CD4-positive, alpha-beta T cell (primary cell): Measurements from ENCODE around the gene PLCD3. TPM values are rescaled to one million over a fixed set of nuclear protein-coding genes. Genes with fewer than 3 reads are reported as not detected.
"Not testable (repeated sequence)": the region's sequence is repeated elsewhere in the genome, so short reads cannot be mapped to it uniquely, and the experiment has no call there.

Experiments used
- ATAC-seq: fragments of 200-7000 bp; cut with Tn5 transposase; one replicate; pipeline ENCODE4 v1.10.0; 2022; ENCODE audit warnings: mild to moderate bottlenecking; ENCODE audit not compliant: poor library complexity
- CTCF ChIA-PET: fragments of 350-600 bp; sonication (Branson Sonifier 250); formaldehyde crosslinking; loops from one replicate; lab custom pipeline; 2021; ENCODE audit warnings: antibody characterized with exemption, inconsistent platforms; lab: Charles Lee
- POLR2A ChIA-PET: fragments of 350-600 bp; sonication (Branson Sonifier 250); formaldehyde crosslinking; loops from one replicate; lab custom pipeline; 2021; ENCODE audit warnings: antibody characterized with exemption, inconsistent platforms; lab: Charles Lee
- DNase-seq, 14 experiments: peaks; one replicate each; pipeline ENCODE4 v3.0.0-alpha.2; 2013 to 2020; ENCODE audit warnings: mixed read lengths in 2 of 14
- H3K27ac ChIP-seq, 2 donors: one replicate each; pipeline versions ENCODE4 v1.5.1 to v1.7.0; 2013; ENCODE audit warnings: low read length in 2 of 2, low read depth in 1 of 2, mild to moderate bottlenecking in 1 of 2
- H3K27me3 ChIP-seq, 2 experiments: 1 replicate in 1 of 2; 2 replicates in 1 of 2; pipeline versions ENCODE4 v1.6.1 to v1.7.0; 2013; ENCODE audit warnings: low read length in 2 of 2, control low read depth in 1 of 2, mild to moderate bottlenecking in 1 of 2, moderate library complexity in 1 of 2; ENCODE audit not compliant: insufficient read depth in 2 of 2, control insufficient read depth in 1 of 2
- H3K36me3 ChIP-seq: one replicate; pipeline ENCODE4 v1.6.1; 2013; ENCODE audit warnings: low read length, control low read depth; ENCODE audit not compliant: insufficient read depth
- H3K4me1 ChIP-seq: one replicate; pipeline ENCODE4 v1.6.1; 2013; ENCODE audit warnings: low read length, control low read depth; ENCODE audit not compliant: insufficient read depth
- H3K4me3 ChIP-seq: one replicate; pipeline ENCODE4 v1.5.1; 2013; ENCODE audit warnings: mild to moderate bottlenecking, low read length, moderate library complexity
- H3K9me3 ChIP-seq, 2 experiments: 1 replicate in 1 of 2; 2 replicates in 1 of 2; pipeline versions ENCODE4 v1.6.1 to v1.7.0; 2013; ENCODE audit warnings: low read length in 2 of 2, mild to moderate bottlenecking in 2 of 2, control low read depth in 1 of 2, moderate library complexity in 1 of 2; ENCODE audit not compliant: control insufficient read depth in 1 of 2, insufficient read depth in 1 of 2
- H3K27ac Mint-ChIP-seq: one replicate; pipeline ENCODE4 v1.8.0; 2020; ENCODE audit warnings: mixed read lengths
- H3K27me3 Mint-ChIP-seq: one replicate; pipeline ENCODE4 v1.8.0; 2021; ENCODE audit warnings: mixed read lengths
- H3K36me3 Mint-ChIP-seq: one replicate; pipeline ENCODE4 v1.8.0; 2021; ENCODE audit warnings: low read depth, mixed read lengths
- H3K4me1 Mint-ChIP-seq: one replicate; pipeline ENCODE4 v1.8.0; 2021; ENCODE audit warnings: low read depth, mixed read lengths
- H3K4me3 Mint-ChIP-seq: one replicate; pipeline ENCODE4 v1.8.0; 2020; ENCODE audit warnings: mild to moderate bottlenecking, mixed read lengths
- H3K9me3 Mint-ChIP-seq: one replicate; pipeline ENCODE4 v1.8.0; 2020; ENCODE audit warnings: mixed read lengths
- intact Hi-C, 2 experiments: fragments of 100-400 bp; cut with DNase I in 1 of 2; cut with micrococcal nuclease in 1 of 2; formaldehyde crosslinking; loops; one replicate each; pipeline versions ENCODE4 v1.15.1 to v1.9.0; 2023 to 2025; cut with DNase I, micrococcal nuclease
- total RNA-seq, 174 experiments: library from RNA in 2 of 174; stranded (reverse) in 2 of 174; gene quantifications; one replicate each; pipeline ENCODE4 v1.2.3 and lab custom pipeline; 2021 to 2026
- TF ChIP-seq, protein P1 (sequence below): fragments of 200-600 bp; IDR thresholded peaks from one replicate; pipeline ENCODE4 v1.8.0; 2022; ENCODE audit warnings: antibody characterized with exemption, mild to moderate bottlenecking

Gene PLCD3
- total RNA-seq, 2 experiments from 2014 or later: 1.8 to 2.4 TPM

GRCh38 chr17:45127548-45128300, 4.6 kb downstream of the PLCD3 start:
- no peaks in the 10 kb centered on the region for H3K27me3 ChIP-seq
- ChIA-PET POLR2A (no interaction called here), CTCF (no interaction called here)
- Mint-ChIP-seq H3K9me3 (no peaks in the 10 kb centered on the region), H3K27ac (no peak overlapping the region), H3K36me3 (no peaks in the 10 kb centered on the region), H3K27me3 (no peaks in the 10 kb centered on the region), H3K4me3 (peak overlapping the region; percentile 54), H3K4me1 (no peaks in the 10 kb centered on the region)
- no peak for DNase-seq
- intact Hi-C loops: no loop called here
- H3K4me1 ChIP-seq: peaks cover 22% of the 10 kb centered on the region
- no peak for ATAC-seq
- H3K27ac ChIP-seq: no peak overlapping the region
- TF ChIP-seq, protein P1, sequence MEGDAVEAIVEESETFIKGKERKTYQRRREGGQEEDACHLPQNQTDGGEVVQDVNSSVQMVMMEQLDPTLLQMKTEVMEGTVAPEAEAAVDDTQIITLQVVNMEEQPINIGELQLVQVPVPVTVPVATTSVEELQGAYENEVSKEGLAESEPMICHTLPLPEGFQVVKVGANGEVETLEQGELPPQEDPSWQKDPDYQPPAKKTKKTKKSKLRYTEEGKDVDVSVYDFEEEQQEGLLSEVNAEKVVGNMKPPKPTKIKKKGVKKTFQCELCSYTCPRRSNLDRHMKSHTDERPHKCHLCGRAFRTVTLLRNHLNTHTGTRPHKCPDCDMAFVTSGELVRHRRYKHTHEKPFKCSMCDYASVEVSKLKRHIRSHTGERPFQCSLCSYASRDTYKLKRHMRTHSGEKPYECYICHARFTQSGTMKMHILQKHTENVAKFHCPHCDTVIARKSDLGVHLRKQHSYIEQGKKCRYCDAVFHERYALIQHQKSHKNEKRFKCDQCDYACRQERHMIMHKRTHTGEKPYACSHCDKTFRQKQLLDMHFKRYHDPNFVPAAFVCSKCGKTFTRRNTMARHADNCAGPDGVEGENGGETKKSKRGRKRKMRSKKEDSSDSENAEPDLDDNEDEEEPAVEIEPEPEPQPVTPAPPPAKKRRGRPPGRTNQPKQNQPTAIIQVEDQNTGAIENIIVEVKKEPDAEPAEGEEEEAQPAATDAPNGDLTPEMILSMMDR: no peak
- no peaks in the 10 kb centered on the region for H3K9me3 ChIP-seq
- no peak overlapping the region for H3K4me3 ChIP-seq
- H3K36me3 ChIP-seq: no peaks in the 10 kb centered on the region

DNA sequence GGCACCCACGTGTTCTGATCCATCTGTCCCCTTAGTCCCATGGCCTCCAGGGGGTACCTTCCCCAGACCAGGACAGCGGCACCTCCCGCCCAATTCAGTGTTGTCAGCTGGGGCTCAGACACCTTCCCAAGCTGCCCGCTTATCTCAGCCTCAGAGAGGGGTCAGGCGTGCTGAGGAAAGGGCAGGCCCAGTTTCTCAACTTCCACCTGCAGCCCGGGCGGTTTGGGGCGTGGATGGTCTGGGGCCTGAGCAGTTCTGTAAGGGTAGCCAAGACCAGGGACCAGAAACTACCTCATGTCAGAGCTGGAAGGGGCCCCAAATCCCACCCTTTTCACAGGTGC, 5.1 kb downstream of the PLCD3 start:
- Histone ChIP-seq H3K4me3 (no peak overlapping the region), H3K27me3 (no peaks in the 10 kb centered on the region), H3K27ac (no peak overlapping the region), H3K9me3 (no peaks in the 10 kb centered on the region), H3K4me1 (peaks cover 21% of the 10 kb centered on the region), H3K36me3 (no peaks in the 10 kb centered on the region)
- Mint-ChIP-seq H3K36me3 (no peaks in the 10 kb centered on the region), H3K27ac (no peak overlapping the region), H3K4me3 (no peak overlapping the region), H3K9me3 (no peaks in the 10 kb centered on the region), H3K27me3 (no peaks in the 10 kb centered on the region), H3K4me1 (no peaks in the 10 kb centered on the region)
- ChIA-PET CTCF (no interaction called here), POLR2A (no interaction called here)
- intact Hi-C loops: no loop called here
- DNase-seq (no peak), ATAC-seq (no peak)
- TF ChIP-seq, protein P1: no peak

DNA sequence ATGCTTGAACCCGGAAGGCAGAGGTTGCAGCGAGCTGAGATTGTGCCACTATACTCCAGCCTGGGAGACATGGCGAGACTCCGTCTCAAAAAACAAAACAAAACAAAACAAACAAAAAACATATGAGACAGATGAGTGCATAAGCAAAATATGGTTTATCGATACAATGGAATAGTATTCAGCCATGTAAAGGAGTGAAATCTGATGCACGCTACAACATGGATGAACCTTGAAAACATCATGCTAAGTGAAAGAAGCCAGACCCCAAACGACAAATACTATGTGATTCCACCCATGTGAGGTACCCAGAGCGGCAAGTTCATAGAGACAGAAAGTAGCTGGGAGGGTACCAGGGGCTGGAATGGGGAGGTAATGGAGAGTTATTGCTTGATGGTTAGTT, 6.8 kb downstream of the PLCD3 start:
- ATAC-seq: no peak
- POLR2A ChIA-PET: no interaction called here

GRCh38 chr17:45124797-45125122, 7.6 kb downstream of the PLCD3 start:
- H3K4me3 Mint-ChIP-seq, DNase-seq, POLR2A ChIA-PET, H3K36me3 Mint-ChIP-seq, H3K9me3 Mint-ChIP-seq, H3K4me1 ChIP-seq, ATAC-seq, intact Hi-C loops, H3K4me1 Mint-ChIP-seq, H3K9me3 ChIP-seq, H3K27ac Mint-ChIP-seq, H3K27me3 Mint-ChIP-seq, H3K36me3 ChIP-seq, H3K27me3 ChIP-seq, H3K4me3 ChIP-seq, H3K27ac ChIP-seq: not testable (repeated sequence)
- CTCF ChIA-PET: interaction anchor here (1.0 kb wide), 1 partner anchor 10 kb away, joined by 3 read pairs; no protein-coding TSS in a partner anchor

More for the DNA sequence above, 6.8 kb downstream of the PLCD3 start:
- DNase-seq: no peak
- CTCF ChIA-PET: interaction anchor here (1.0 kb wide), 1 partner anchor 9 kb away, joined by 3 read pairs; no protein-coding TSS in a partner anchor
- Mint-ChIP-seq H3K36me3 (no peaks in the 10 kb centered on the region), H3K27ac (no peak overlapping the region), H3K4me3 (no peak overlapping the region), H3K4me1 (no peaks in the 10 kb centered on the region), H3K27me3 (no peaks in the 10 kb centered on the region), H3K9me3 (no peaks in the 10 kb centered on the region)
- intact Hi-C loops: no loop called here
- Histone ChIP-seq H3K9me3 (no peaks in the 10 kb centered on the region), H3K27me3 (no peaks in the 10 kb centered on the region), H3K4me3 (no peak overlapping the region), H3K4me1 (peaks cover 10% of the 10 kb centered on the region), H3K27ac (no peak overlapping the region), H3K36me3 (no peaks in the 10 kb centered on the region)
- TF ChIP-seq, protein P1: no peak
